AG04450 (cell line): ENCODE data around the gene GBP7. TPM values are rescaled to one million over a fixed set of nuclear protein-coding genes. Genes with fewer than 3 reads are reported as not detected.

Experiments used
- CTCF ChIA-PET: fragments of 300-600, 350-600 bp; formaldehyde crosslinking; extraction: SDS; loops from one replicate; lab custom pipeline; 2022; ENCODE audit warnings: antibody characterized with exemption, inconsistent platforms; lab: Charles Lee
- POLR2A ChIA-PET: fragments of 350-600 bp; formaldehyde crosslinking; extraction: SDS; loops from one replicate; lab custom pipeline; 2021; ENCODE audit warnings: antibody characterized with exemption, inconsistent platforms; lab: Yijun Ruan, JAX
- DNase-seq: peaks from one replicate; pipeline ENCODE4 v3.0.0-alpha.2; 2011; ENCODE audit warnings: low read depth, low spot score
- H3K27ac ChIP-seq: one replicate; pipeline ENCODE4 v1.5.1; 2012; ENCODE audit warnings: low read depth, low read length, control low read depth
- H3K27me3 ChIP-seq: one replicate; pipeline ENCODE4 v1.6.0; 2012; ENCODE audit warnings: low read length; ENCODE audit not compliant: control insufficient read depth, insufficient read depth
- H3K4me3 ChIP-seq: 2 replicates; pipeline ENCODE4 v1.5.1; 2011; ENCODE audit warnings: mild to moderate bottlenecking, low read depth, low read length, control low read depth
- H3K9me3 ChIP-seq: 2 replicates; pipeline ENCODE4 v1.5.1; 2012; ENCODE audit warnings: low read length; ENCODE audit not compliant: control insufficient read depth, insufficient read depth
- CTCF ChIP-seq: IDR thresholded peaks from 2 replicates; pipeline ENCODE4 v1.5.1; 2011; ENCODE audit warnings: low read depth, low read length, control low read depth, inconsistent platforms
- polyA plus RNA-seq: library from polyadenylated mRNA; depleted of rRNA; stranded (reverse); fragments of >200 nt; gene quantifications from 2 replicates; pipeline ENCODE4 v1.2.3, GENCODE V29; 2011

GBP7 gene
- polyA plus RNA-seq, 1 experiment: not detected

- CTCF ChIA-PET: interaction anchor here (4.2 kb wide), 1 partner anchor 61 kb away, joined by 36 read pairs; no protein-coding TSS in a partner anchor
- Histone ChIP-seq H3K9me3 (no peaks in the 10 kb centered on the region), H3K4me3 (no peak overlapping the region), H3K27me3 (peaks cover 3% of the 10 kb centered on the region), H3K27ac (no peak overlapping the region)
- no peak for DNase-seq
- POLR2A ChIA-PET: no interaction called here
- no peak for TF ChIP-seq CTCF
These were observed 29.1 kb downstream of the GBP7 start for GRCh38 chr1:89146721-89147120.

DNA sequence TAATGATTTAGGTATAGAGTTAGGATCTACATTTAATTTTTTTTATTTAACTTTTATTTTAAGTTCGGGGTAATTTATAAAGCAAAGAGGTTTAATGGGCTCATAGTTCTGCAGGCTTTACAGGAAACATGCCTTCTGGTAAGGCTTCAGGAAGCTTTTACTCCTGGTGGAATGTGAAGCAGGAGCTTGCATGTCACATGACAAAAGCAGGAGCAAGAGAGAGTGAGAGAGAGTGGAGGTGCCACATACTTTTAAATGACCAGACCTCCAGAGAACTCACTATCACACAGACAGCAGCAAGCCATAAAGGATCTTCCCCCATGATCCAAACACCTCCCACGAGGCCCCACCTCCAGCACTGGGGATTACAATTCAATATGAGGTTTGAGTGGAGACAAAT, 32.3 kb downstream of the GBP7 start:
- Histone ChIP-seq H3K9me3 (no peaks in the 10 kb centered on the region), H3K4me3 (no peak overlapping the region), H3K27me3 (no peaks in the 10 kb centered on the region), H3K27ac (no peak overlapping the region)
- ChIA-PET POLR2A (no interaction called here), CTCF (no interaction called here)
- DNase-seq: no peak
- TF ChIP-seq CTCF: no peak

- ChIA-PET POLR2A (no interaction called here), CTCF (no interaction called here)
These were observed 33.6 kb downstream of the GBP7 start for GRCh38 chr1:89142160-89142559.

GRCh38 chr1:89133747-89134146, 42.1 kb downstream of the GBP7 start:
- no peak overlapping the region for H3K4me3 ChIP-seq
- TF ChIP-seq CTCF: no peak
- CTCF ChIA-PET: interaction anchor here (0.7 to 2.1 kb wide), 2 partner anchors 11 to 15 kb away, joined by 3 to 5 read pairs; no protein-coding TSS in a partner anchor
- H3K9me3 ChIP-seq: no peaks in the 10 kb centered on the region
- POLR2A ChIA-PET: no interaction called here
- no peaks in the 10 kb centered on the region for H3K27me3 ChIP-seq
- no peak overlapping the region for H3K27ac ChIP-seq
- DNase-seq: no peak

More at GRCh38 chr1:89142160-89142559, 33.6 kb downstream of the GBP7 start:
- no peak for DNase-seq
- Histone ChIP-seq H3K27me3 (no peaks in the 10 kb centered on the region), H3K27ac (no peak overlapping the region), H3K4me3 (no peak overlapping the region), H3K9me3 (no peaks in the 10 kb centered on the region)
- TF ChIP-seq CTCF: no peak

GRCh38 chr1:89130716-89131115, 45.1 kb downstream of the GBP7 start:
- no peak for DNase-seq
- POLR2A ChIA-PET: no interaction called here
- no peak for TF ChIP-seq CTCF
- no peak overlapping the region for H3K4me3 ChIP-seq
- peaks cover 4% of the 10 kb centered on the region; the same call in 1 of the 2 replicates for H3K9me3 ChIP-seq
- CTCF ChIA-PET: no interaction called here
- H3K27ac ChIP-seq: no peak overlapping the region
- no peaks in the 10 kb centered on the region for H3K27me3 ChIP-seq
